GM18907 (cell line): ENCODE data around the gene JARID2.

Source experiments
- ATAC-seq: cut with Tn5 transposase; IDR thresholded peaks from one replicate; pipeline ENCODE4 v1.9.1; 2021; ENCODE audit warnings: mild to moderate bottlenecking, moderate library complexity; ENCODE audit not compliant: unreplicated experiment

Gene JARID2

GRCh38 chr6:15246666-15247499 lies 1.0 kb downstream of the JARID2 start:
- no peak for ATAC-seq

DNA sequence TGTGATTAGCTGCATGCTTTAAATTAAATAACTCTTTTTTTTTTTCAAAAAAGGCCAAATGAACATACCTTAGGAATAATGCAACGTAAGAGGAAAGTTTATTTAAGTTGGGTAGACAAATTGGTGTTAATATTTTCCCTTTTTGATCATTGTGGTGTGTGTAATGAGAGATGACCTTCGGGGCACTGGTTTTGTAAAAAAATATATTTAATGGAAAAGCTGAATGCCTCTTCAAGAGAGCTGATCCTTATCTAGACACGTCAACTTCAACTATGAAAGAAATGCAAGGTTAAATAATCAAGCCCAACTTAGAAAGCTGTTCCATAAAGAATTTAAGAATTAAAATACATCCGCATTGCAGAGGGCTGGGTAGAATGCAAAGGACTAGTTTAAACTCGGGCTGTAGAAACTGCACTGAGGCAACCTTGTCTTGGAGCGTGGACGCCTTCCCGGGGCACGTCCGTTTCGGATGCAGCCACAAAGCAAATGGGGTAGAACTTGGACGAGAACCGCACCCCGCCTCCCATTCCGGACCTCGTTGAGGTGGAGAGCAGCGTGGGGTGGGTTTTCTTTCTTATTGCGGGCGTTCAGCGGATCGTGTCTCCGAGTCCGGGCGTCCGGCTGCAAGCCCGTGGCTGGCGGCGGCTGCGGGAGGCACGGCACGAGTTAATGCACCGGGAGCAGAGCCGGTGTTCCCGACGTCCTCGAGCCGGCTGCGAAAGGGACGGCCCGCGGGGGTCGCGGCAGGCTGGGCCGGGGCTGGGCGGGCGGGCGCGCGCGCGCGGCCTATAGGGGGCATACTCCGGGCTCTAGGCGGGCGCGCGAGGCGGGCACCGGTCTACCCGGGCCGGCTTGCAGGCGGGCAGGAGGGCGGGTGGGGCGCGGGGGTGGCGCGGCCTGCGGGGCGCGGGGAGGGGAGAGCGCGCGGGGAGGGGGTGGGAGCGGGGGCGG lies 1.9 kb downstream of the JARID2 start:
- ATAC-seq = peak; percentile 15

DNA sequence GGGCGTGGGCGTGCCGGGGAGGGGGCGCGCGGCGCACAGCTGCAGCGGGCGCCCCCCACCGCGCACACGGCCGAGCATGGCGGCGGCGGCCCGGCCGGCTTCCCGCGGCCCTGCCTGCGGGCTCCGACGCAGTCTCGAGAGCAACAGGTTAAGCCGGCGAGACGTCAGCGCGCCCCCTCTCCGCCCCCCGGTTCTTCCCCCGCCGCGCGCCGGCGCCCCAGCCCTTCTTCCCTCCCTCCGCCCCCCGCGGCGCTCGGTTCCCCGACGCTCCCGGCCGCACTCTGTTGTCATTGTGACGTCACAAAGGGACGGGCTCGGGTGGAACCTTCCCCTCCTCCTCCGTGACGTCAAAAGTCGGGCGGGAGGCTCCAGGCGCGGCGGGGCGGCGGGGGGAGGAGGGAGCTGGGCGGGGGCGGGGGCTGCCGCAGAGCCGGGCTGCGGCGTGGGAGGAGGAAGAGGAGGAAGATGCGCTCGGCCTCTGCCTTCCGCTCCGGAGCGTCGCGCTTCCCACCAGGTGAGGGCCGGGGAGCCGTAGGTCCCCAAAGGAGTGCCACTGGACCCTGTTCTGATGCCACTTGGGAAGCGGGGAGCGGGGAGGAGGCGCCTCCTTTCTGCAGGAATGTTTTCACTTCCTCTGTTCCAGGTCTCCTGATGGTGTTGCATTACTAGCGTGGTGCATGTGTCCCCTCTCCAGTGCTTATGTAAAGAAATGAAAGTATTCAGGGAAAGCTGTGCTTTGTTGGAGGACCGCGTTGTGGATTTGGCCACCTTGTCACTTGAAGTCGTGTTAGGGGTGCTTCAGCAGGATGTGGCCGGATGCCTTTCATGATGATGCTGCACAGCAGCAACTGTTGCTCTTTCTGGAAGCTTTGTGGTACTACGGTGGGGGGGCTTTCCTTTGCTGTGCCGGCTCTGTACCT lies 2.8 kb downstream of the JARID2 start:
- ATAC-seq = peak; percentile 38

DNA sequence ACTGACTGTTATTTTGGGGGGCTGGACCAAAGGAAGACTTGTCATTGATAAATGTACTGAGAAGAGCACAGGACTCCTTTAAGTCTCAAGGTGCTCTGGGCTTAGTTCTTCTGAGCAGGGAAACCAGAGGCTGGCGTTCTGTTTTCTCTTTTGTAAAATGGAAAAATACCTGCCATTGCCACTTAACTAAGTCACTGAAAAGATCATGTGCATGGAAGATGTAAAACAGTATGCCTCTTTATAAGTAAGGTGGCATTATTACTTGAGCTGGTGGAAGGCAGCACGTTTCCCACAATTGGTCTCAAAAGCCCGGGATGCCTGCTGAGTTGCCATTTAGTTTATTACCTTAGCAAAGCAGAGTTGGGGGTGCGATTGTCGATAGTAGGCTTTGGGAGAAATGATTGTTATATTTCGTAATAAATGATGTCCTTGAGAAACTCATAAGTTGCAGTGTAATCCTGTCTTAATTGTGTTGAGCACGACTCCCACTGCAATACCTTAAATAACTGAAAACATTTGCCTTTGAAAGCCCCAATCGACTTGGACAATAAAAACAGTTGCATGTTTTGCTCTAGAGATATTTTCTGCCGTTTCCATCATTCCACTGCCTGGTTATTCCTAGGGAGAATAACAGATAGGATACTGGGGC lies 3.6 kb downstream of the JARID2 start:
- no peak for ATAC-seq

DNA sequence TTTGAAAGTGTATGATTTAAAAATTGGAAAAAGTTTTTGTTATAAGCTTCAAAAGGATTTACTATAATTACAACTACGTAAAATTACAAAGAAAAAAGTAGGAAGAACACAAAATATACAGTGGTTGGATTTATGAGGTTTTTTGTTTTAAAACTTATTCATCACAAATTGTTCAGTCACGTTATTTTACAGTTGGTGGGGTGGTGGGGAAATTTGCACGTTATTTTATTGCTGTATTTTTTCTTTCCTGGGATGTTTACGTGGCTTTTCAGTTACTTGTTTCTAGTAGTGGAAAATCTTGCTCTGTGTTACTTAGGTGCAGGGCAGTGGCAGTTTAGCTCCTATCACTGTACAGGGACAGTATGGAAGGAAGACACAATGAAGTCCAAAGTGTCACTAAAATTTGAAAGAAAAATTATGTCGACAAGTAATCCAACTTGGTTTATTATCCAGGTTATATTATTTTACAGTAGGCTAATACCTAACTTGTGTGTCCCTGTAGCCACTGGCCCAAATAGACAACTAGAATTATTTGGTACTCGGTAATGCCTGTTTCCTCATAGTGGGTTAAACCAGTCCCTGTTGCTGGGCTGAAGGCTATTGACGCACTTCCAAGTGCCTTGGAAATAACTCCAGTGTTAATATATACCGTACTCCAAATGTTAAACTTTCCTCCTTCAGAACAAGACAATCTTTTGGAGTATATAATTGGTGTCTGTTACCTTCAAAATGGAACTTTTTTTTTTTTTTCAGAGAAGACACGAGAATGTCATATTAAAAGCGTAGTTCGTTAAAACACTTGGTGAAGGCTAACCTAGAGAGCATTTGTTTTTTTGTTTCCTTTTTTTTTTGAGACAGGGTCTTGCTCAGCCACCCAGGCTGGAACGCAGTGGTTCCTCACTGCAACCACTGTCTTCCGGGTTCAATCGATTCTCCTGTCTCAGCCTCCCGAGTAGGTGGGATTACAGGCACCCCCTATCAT lies 4.6 kb downstream of the JARID2 start:
- ATAC-seq = no peak

GRCh38 chr6:15252195-15252594 lies 6.3 kb downstream of the JARID2 start:
- ATAC-seq = no peak

- no peak for ATAC-seq
Observed at GRCh38 chr6:15253203-15254022, 7.5 kb downstream of the JARID2 start.

GRCh38 chr6:15254070-15254975 lies 8.5 kb downstream of the JARID2 start:
- ATAC-seq = no peak

GRCh38 chr6:15255481-15255880 lies 9.6 kb downstream of the JARID2 start:
- peak; percentile 65 for ATAC-seq

DNA sequence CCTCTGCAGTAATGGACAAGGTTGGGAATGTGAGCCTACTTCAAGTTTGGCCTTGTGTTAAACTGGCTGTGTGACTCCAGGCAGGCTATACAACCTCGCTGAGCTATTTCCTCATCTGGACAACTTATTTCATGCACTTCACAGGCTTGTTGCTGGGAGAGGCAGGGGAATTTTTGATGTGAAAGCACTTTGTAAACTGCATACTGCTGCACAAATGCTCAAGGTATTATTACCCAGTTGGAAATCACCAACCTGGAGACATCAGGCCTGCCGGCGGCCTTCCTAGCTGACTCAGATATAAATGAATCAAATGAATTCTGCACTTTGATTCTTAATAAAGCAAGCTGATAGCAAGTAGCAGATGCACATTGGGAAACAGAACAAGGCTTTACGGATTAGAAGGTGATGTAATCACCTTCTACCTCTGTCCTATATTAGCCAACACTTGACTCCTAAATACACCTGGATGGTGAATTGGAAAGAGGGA lies 10.1 kb downstream of the JARID2 start:
- ATAC-seq = no peak

DNA sequence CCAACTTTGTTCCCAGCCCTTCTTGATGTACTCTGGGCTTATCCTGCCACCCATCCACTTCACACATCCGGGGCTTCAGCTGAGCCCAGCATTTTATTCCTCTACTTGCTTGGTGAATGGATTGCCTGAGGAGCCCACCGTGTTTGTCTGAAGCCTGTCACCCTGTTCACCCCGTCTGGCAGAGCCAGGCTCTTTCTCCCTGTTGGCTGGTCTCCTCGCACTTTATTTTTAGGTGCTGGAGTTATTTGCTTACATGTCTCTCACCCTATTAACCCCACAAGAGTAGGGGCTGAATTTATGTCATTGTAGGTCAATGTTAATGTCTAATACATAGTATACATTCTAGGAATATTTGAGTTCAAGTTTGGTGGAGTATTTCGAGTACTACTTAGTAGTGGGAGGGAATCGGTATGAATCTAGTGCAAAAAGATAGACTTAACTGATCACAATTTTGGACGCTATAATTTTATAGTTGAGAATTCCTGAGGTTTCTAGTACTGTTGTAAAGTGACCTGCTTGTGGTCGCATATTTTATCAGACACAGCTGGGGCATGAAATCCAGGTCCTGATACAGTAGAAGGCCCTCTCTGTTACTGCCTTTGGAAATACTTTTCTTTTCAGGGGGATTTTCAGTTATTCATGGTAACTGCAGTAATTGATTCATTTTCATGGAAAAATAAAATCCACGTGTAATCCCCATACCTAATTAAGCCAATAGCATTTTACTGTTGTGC lies 10.8 kb downstream of the JARID2 start:
- no peak for ATAC-seq

DNA sequence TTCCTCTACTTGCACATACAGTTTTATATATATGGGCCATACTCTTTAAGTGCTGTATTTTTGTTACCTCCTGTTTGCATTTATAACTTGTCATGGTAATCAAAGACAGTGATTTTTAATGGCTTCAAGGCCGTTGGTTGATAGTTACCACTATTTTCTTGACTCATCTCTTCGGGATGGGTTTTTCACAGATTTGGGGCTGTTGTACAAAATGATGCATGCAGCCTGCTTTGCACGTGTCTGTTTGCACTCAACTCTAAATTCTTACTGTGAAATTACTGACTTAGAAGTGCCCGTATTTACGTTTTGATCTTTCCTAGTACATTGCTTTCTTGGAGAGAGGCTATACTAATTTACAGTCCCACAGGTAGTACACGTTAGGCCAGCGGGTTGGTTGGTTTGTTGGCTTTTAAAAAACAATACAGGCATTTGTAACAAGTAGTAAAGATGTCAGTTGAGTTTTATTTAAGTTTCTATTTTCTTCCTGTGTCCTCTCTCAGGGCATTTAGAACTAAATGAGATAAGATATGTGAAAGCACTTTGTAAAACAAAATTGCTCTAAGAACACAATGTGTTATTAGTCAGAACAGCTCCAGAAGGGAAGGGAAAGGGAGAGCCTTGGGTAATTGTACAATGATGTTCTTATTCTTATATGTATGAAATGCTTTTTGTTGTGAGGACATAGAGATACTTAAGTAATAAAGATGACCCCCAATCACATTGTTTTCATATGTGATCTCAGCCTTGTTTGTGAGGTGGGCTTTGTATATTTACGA lies 11.7 kb downstream of the JARID2 start:
- no peak for ATAC-seq

DNA sequence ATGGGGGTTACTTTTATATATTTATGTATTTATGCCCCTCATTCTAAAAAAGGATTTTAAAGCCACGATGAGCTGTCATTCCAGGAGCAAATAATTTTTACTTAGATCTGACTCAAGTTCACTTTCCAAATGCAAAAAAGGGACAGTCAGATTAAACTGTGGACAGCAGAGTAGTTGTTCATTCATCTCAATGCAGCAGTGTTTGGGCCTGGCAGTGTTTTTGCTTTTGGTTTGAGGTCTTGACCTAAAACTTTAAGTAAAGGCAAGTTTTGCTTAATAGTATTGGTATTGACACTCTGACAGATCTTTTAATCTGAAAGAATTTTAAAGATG lies 13.9 kb downstream of the JARID2 start:
- ATAC-seq = no peak

DNA sequence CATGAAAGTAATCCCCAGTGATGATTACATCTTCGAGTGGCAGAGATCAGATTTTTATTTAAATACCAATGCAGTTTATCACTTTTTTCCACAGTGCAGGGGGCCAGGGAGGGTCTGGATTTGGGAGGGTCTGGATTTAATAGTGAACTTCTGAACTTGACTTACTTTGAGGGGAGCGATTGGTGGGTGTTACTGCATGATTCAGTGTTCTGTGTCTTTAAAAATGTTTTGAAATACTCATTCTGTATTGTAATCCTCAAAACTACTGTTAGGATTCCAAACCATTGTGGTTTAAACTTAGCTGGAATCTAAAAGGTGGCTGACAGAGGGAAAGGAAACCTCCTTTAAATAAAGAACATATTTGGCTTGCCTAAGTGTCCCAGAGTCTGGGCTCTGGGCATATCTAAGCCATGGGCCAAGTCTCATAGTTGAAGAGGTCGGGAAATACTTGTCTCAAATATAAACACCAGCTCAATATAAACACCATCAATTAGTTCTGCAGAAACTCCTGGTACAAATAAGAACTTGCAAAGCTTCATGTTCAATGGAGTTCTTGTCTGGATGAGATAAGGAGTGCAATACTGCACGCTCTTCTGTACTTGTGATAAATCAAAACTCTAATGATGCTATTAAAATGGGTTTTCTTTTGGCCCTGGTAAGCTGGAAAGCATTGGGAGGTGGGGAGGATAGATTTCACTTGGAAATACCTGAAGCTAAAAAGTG lies 14.4 kb downstream of the JARID2 start:
- no peak for ATAC-seq

GRCh38 chr6:15263780-15264374 lies 18.0 kb downstream of the JARID2 start:
- ATAC-seq = no peak
